Measurements from ENCODE around the gene FRAT2. TPM values are rescaled to one million over a fixed set of nuclear protein-coding genes. Genes with fewer than 3 reads are reported as not detected.
"Not testable (repeated sequence)": the region's sequence is repeated elsewhere in the genome, so short reads cannot be mapped to it uniquely, and the experiment has no call there.

Gene FRAT2
- total RNA-seq, 2 experiments from 2014 or later = 8.5 to 8.7 TPM

DNA sequence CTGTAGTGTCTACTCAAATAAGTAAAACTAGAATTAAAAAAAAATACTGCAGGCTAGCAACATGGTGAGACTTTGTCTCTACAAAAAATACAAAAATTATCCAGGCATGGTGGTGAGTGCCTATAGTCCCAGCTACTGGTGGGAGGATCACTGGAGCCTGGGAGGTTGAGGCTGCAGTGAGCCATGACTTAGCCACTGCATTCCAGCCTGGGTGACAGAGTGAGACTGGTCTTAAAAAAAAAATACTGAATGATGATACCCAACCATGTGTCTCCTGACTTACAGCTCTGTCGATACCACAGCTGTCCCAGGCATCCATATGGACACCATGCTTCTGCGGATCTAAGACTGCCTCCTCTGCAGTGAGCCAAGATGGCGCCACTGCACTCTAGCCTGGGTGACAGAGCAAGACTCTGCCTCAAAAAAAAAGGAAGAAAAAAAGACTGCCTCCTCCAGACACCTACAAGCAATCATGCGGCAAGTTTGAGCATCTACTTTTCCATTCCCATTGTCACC, 23.4 kb downstream of the FRAT2 start:
- ChIA-PET CTCF (no interaction called here), POLR2A (no interaction called here)

DNA sequence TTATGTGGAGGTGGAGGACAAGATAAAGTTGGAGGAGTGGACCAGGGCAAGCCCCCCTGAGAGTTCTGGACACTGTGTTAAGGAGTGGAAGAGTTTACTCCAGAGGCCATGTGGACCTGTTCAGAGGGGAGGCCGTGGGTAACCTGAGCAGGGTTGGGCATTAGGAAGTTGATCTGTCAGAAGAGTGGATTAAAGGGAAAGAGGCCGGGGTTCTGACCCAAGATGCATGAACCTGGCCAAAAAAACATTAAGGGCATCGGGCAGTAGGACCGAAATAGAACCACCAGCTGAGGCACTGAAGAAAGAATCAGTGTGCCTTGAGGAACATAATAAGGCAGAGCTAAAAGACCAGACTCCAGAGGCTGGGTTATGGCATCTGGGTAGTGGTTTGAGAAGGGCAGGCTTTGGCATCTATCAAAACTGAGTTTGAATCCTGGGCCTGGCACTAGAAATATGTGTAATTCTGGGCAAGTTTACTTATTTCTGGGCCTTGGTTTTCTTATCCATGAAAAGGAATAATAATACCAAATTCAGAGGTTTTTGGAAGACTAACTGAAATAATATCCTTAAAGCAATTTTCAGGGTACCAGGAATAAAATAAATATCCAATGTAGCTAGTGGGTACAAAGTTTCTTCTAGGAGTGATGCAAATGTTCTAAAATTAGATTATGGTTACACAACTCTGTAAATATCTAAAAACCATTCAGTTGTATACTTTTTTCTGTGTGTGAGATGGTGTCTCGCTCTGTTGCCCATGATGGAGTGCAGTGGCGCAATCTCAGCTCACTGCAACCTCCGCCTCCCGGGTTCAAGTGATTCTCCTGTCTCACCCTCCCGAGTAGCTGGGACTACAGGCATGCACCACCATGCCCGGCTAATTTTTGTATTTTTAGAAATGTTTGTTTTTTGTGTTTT, 26.4 kb downstream of the FRAT2 start:
- POLR2A ChIA-PET = no interaction called here
- CTCF ChIA-PET = no interaction called here

DNA sequence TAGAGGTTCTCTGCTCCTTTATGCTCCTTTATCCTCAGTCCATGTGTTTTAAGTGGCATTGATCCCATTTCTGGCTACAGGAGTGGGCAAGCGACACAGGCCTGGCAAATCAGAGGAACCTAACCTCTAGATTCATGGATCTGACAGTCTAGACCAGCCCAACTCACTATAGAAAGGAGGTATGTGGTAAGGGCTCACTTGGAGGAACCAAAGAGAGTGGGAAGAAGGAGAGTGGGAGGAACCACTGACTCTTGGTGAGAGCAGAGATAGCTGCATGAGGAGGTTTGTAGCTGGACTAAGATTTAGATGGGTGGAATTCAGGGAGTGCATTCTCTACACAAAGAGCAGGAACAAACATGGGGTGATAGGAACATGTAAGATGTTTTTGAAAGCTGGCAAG, 27.1 kb downstream of the FRAT2 start:
- CTCF ChIA-PET = no interaction called here
- POLR2A ChIA-PET = no interaction called here

DNA sequence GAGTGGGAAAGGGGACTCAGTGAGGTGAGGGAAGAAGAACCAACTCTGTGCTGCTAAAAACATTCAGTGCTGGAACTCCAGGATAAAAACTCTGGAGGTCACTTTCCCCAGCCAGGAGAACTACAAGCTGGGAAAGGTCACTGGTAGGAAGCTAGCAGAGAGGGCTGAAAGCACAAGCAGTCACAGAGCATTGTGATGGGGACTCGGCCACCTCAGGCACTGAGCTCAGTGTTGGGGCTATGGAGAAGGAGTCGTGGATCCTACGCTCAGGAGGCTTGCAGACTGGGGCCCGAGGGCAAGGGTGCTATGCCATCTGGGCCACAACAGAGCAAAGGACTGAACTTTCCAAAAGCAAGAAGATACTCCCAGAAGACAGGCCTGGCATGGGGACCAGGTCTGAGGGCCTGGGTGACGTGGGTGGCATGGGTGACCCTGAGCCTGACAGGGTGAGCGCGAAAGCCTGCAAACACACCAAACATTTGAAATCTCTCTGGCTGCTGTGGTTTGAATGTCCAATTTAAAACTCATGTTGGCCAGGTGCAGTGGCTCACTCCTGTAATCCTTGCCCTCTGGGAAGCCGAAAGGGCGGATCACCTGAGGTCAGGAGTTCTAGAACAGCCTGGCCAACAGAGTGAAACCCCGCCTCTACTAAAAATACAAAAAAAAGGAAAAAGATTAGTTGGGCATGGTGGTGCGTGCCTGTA, 32.3 kb downstream of the FRAT2 start:
- ChIA-PET CTCF (interaction anchor here (1.1 kb wide), 1 partner anchor 12 kb away, joined by 3 read pairs; no protein-coding TSS in a partner anchor), POLR2A (no interaction called here)

DNA sequence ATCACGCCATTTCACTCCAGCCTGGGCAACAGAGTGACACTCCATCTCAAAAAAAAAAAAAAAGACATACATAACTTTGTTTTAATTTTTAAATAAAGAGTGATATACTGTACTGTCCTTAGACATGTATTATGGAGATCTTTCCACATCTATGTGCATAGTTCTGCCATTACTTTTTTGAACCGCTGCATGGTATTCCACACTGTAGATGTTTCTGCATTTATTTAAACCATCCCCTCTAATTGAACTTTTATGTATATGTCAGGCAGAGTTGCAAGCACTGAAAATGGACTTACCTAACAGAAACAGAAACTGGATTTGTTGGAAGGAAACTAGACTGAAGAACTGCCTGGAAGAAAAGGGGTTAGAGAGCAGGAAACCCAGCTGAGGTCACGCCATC, 33.5 kb downstream of the FRAT2 start:
- POLR2A ChIA-PET = no interaction called here
- CTCF ChIA-PET = interaction anchor here (1.1 kb wide), 1 partner anchor 14 kb away, joined by 3 read pairs; no protein-coding TSS in a partner anchor

DNA sequence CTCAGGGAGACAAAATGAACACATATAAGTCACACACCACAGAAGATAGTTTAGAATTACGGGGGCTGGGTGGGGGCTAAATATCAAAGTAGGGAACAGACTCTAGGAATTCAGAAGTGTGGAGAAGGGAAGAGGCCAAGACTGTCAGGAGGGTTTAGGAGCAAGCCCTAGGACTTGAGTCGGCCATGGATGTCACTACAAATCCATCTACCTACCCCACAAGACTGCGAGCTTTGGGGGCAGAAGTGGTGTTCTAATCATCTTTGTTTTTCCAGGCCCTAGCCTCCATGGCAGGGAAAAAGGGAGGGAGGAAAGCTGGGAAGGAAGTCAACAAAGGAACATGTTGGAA, 36.3 kb downstream of the FRAT2 start:
- ChIA-PET CTCF (interaction anchor here (0.6 kb wide), 1 partner anchor 15 kb away, joined by 4 read pairs; no protein-coding TSS in a partner anchor), POLR2A (no interaction called here)

DNA sequence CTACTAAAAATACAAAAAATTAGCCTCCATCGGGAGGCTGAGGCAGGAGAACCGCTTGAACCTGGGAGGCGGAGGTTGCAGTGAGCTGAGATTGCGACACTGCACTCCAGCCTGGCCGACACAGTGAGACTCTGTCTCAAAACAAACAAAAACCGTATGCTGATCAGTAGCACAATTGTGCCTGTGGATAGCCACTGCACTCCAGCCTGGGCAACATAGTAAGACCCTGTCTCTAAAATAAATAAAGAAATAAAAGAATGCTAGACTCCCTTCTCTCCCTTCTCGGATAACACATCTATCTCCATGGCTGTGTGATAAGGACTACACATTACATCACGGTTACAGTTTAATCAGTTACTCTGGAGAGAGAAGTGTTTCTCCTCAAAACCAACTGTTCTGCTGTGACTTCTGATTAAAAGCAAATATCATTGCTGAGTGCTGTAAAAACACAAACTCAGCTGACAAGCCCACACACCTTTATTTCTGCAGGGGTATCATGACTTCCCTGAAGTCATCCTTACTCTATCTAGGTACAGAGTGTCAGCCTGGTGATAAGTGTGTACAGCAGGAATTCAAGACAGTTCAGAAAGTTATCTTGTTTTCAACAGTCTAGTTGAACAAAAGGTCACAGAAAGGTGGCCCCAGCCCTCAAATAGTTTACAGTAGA, 36.8 kb downstream of the FRAT2 start:
- ChIA-PET POLR2A (interaction anchor here (0.6 kb wide), 1 partner anchor 80 kb away, joined by 5 read pairs; no protein-coding TSS in a partner anchor), CTCF (interaction anchor here (0.6 kb wide), 2 partner anchors 15 to 248 kb away, joined by 3 to 4 read pairs; no protein-coding TSS in a partner anchor)

DNA sequence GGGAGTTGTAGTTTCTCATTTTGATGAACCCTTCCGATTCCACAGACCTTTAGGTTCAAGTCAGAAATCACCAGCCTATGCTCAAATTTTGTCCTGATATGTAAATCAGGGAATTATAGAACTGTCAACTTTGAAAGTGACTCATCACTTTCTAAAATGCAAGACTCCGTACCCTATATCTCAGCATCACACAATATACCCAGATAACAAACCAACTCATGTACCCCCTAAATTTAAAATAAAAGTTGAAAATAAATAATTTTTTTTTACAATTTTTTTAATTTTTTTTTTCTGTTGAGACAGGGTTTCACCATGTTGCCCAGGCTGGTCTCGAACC, 41.7 kb downstream of the FRAT2 start:
- ChIA-PET CTCF (no interaction called here), POLR2A (interaction anchor here (1.5 kb wide), 1 partner anchor 41 kb away, joined by 5 read pairs; no protein-coding TSS in a partner anchor)

DNA sequence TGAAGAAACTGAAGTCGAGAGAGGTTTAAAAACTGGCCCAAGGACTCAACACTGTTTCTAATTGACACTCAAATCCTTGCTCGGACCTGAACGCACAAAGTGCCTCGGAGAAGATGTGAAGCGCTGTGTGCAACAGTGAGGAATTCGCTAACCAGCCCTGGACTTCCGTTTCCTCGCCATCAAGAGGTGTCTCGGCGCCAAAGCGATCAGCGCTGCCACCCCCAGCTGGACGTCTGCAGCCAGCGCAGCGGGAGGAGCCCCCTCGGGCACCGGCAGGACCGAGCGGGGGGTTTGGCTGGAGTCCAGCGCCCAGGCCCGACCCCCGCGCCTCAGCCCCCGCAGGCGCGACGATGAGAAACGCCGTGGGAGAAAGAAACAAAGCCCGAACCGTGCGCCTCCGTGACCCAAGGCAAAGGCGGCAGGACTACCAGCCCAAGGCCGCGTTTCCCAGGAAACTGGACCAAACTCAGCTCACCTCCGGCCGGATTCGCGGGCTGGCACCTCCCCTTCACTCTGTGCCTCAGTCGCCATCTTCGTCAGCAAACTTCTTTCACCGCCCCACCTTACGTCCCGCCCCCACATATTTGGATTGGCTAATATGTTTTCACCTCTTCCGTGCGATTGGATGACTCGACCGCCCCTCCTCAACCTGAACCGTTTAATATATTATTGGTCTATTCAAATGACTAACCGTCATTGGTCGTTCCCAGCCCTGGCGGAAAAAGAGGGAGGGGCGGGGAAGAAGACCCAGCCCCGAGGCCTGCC, 42.2 kb downstream of the FRAT2 start, which contains the start of gene ARHGAP19:
Gene ARHGAP19, minus strand, starts transcription at position 541 of the 765 bp plus-strand sequence. Its CDS starts 10 bp downstream, at position 531.
- CTCF ChIA-PET = no interaction called here
- POLR2A ChIA-PET = interaction anchor here (1.5 kb wide), 1 partner anchor 41 kb away, joined by 5 read pairs; no protein-coding TSS in a partner anchor

DNA sequence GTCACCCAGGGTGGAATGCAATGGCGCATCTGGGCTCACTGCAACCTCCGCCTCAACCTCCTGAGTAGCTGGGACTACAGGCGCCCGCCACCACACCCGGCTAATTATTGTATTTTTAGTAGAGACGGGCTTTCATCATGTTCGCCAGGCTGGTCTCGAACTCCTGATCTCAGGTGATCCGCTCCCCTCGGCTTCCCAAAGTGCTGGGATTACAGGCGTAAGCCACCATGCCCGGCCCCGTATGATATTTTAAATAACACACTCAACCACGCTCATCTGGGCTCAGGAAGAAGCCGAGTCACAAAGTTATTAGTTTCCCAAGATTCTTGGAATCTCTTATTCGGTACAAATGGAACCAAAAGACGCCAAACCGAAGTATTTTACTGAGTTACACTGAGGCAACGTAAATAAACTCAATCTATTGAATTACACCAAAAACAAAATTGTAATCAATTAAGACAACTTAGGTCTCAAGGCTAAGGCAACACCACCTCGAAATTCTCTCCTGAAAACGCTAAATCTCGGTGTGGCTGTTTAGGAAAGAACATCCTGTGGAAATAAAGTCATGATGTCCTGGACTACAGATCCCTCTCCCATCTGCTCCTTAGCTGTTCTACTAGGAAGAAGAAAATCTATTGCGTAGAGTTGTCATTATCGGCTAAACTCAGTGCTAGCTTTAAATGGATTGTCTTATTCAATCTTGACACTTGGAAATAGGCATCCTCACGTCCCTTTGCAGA, 43.0 kb downstream of the FRAT2 start:
- POLR2A ChIA-PET = interaction anchor here (1.5 kb wide), 1 partner anchor 42 kb away, joined by 5 read pairs; no protein-coding TSS in a partner anchor
- CTCF ChIA-PET = no interaction called here

DNA sequence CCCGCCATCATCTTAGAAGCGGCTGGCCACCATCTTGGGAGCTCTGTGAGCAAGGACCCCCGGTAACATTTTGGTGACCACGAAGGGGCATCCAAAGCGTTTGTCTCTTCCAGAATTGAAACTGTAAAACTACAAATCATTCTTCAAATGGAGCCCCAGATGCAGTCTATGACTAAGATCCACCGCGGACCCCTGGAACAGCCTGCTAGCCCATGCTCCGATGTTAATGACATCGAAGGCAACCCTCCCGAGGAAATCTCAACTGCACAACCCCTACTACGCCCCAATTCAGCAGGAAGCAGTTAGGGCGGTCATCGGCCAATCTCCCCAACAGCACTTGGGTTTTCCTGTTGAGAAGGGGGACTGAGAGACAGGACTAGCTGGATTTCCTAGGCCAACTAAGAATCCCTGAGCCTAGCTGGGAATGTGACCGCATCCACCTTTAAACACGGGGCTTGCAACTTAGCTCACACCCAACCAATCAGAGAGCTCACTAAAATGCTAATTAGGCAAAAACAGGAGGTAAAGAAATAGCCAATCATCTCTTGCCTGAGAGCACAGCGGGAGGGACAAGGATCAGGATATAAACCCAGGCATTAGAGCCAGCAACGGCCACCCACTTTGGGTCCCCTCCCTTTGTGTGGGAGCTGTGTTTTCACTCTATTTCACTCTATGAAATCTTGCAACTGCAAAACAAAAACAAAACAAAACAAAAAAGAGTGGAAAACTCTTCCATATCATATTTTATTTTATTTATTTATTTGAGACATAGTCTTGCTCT, 43.8 kb downstream of the FRAT2 start:
- POLR2A ChIA-PET, CTCF ChIA-PET: not testable (repeated sequence)

DNA sequence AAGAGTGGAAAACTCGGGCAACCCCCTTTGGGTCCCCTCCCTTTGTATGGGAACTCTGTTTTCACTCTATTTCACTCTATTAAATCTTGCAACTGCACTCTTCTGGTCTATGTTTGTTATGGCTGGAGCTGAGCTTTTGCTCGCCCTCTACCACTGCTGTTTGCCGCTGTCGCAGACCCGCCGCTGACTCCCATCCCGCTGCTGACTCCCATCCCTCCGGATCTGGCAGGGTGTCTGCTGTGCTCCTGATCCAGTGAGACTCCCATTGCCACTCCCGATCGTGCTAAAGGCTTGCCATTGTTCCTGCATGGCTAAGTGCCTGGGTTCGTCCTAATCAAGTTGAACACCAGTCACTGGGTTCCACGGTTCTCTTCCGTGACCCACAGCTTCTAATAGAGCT, 44.5 kb downstream of the FRAT2 start:
- POLR2A ChIA-PET = not testable (repeated sequence)
- CTCF ChIA-PET = interaction anchor here (0.7 to 1.1 kb wide), 2 partner anchors 39 to 62 kb away, joined by 3 read pairs; no protein-coding TSS in a partner anchor

Other genes with a start within 250 kb of the FRAT2 start
- under 1 TPM; 0.17 to 0.19 TPM for gene SLIT1, start 148.8 kb downstream of the FRAT2 start, total RNA-seq
- 10 to 100 TPM; 27.3 to 29.8 TPM for gene ARHGAP19, start 42.1 kb downstream of the FRAT2 start, total RNA-seq
- 1 to 10 TPM; 3.1 to 3.4 TPM for gene FRAT1, start 15.5 kb downstream of the FRAT2 start, total RNA-seq
- 100 to 1,000 TPM in 1 of 2 experiments, 10 to 100 TPM in 1; 99.8 to 110 TPM for gene RRP12, start 66.6 kb upstream of the FRAT2 start, total RNA-seq
- gene PGAM1, start 91.5 kb upstream of the FRAT2 start, total RNA-seq = 1,000 to 10,000 TPM; 1,302 to 1,307 TPM
- 10 to 100 TPM; 62.5 to 63.3 TPM for gene EXOSC1, start 111.3 kb upstream of the FRAT2 start, total RNA-seq
- 10 to 100 TPM; 55.0 to 57.3 TPM for gene ZDHHC16, start 111.4 kb upstream of the FRAT2 start, total RNA-seq
- 100 to 1,000 TPM in 1 of 2 experiments, 10 to 100 TPM in 1; 98.0 to 100 TPM for gene MMS19, start 163.7 kb upstream of the FRAT2 start, total RNA-seq
- 1 to 10 TPM; 2.1 to 2.3 TPM for gene UBTD1, start 164.2 kb upstream of the FRAT2 start, total RNA-seq
- under 1 TPM in 1 of 2 experiments, not detected in 1; 0.13 TPM for gene ANKRD2, start 238.1 kb upstream of the FRAT2 start, total RNA-seq
- not detected for gene HOGA1, start 249.7 kb upstream of the FRAT2 start, total RNA-seq